Measurements from ENCODE around the gene TMEM143.

GRCh38 chr19:48393559-48394330 is 30.0 kb upstream of the TMEM143 start, which contains the start of gene GRIN2D:
- no peak for TF ChIP-seq CTCF (IDR thresholded peaks at IDR 0.05 in 8 of 11, conservative IDR thresholded peaks at IDR 0.05 in 3 of 11)
- TF ChIP-seq POLR2A (IDR thresholded peaks at IDR 0.05) = no peak
- TF ChIP-seq POLR2AphosphoS5 (IDR thresholded peaks at IDR 0.05) = peak in 1 of 3 donors; percentile 22
